22Rv1 (cell line): ENCODE data around the gene RD3L.

ENCODE experiments used
- ZFX ChIP-seq: fragments of 450-650 bp; IDR thresholded peaks from 2 replicates; pipeline ENCODE4 v1.6.1; 2017; ENCODE audit warnings: antibody characterized with exemption, borderline replicate concordance
- TF ChIP-seq, protein P1 (sequence below): fragments of 450-650 bp; IDR thresholded peaks from 2 replicates; pipeline ENCODE4 v1.5.1; 2017; ENCODE audit warnings: mild to moderate bottlenecking

DNA sequence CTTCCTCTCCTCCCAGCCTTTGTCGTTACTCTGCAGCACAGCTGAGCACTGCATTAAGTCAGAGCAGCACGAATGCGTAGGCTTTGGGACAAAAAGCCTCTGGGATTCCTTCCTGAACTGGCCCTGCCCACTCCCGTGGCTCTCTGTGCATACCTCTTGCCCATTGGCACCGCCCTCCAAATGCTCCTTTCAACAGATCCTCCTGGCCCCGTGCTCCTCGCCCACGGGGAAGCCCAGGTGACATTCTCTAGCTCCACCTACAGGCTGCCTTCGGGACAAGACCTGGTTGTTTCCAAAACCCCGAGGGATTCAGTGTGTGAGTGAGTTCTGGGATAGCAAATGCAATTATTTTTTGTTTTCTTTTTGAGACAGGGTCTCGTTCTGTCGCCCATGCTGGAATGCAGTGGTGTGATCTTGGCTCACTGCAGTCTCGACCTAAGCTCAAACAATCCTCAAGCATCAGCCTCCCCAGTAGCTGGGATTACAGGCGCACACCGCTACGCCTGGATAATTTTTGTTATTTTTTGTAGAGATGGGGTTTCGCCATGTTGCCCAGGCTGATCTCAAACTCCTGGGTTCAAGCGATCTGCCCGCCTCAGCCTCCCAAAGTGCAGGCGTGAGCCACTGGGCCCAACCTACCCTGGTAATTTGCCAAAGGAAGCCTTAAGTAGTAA is 31.9 kb downstream of the RD3L start:
- TF ChIP-seq, protein P1, sequence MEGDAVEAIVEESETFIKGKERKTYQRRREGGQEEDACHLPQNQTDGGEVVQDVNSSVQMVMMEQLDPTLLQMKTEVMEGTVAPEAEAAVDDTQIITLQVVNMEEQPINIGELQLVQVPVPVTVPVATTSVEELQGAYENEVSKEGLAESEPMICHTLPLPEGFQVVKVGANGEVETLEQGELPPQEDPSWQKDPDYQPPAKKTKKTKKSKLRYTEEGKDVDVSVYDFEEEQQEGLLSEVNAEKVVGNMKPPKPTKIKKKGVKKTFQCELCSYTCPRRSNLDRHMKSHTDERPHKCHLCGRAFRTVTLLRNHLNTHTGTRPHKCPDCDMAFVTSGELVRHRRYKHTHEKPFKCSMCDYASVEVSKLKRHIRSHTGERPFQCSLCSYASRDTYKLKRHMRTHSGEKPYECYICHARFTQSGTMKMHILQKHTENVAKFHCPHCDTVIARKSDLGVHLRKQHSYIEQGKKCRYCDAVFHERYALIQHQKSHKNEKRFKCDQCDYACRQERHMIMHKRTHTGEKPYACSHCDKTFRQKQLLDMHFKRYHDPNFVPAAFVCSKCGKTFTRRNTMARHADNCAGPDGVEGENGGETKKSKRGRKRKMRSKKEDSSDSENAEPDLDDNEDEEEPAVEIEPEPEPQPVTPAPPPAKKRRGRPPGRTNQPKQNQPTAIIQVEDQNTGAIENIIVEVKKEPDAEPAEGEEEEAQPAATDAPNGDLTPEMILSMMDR = peak; percentile 92
- no peak for TF ChIP-seq ZFX
